ENCODE data around the gene ANO9. TPM values are rescaled to one million over a fixed set of nuclear protein-coding genes. Genes with fewer than 3 reads are reported as not detected.

ANO9 gene
- total RNA-seq, 2 donors from 2014 or later = 121 to 129 TPM

GRCh38 chr11:400241-400689 is 41.5 kb downstream of the ANO9 start:
- Histone ChIP-seq H3K4me1 (no peaks in the 10 kb centered on the region), H3K36me3 (no peaks in the 10 kb centered on the region), H3K27ac (no peak overlapping the region), H3K27me3 (no peaks in the 10 kb centered on the region), H3K9me3 (no peaks in the 10 kb centered on the region), H3K4me3 (no peak overlapping the region), H3K9ac (ENCODE audit: low read depth in 2 of 2, low read length in 2 of 2) (no peak overlapping the region)
- TF ChIP-seq, protein P1, sequence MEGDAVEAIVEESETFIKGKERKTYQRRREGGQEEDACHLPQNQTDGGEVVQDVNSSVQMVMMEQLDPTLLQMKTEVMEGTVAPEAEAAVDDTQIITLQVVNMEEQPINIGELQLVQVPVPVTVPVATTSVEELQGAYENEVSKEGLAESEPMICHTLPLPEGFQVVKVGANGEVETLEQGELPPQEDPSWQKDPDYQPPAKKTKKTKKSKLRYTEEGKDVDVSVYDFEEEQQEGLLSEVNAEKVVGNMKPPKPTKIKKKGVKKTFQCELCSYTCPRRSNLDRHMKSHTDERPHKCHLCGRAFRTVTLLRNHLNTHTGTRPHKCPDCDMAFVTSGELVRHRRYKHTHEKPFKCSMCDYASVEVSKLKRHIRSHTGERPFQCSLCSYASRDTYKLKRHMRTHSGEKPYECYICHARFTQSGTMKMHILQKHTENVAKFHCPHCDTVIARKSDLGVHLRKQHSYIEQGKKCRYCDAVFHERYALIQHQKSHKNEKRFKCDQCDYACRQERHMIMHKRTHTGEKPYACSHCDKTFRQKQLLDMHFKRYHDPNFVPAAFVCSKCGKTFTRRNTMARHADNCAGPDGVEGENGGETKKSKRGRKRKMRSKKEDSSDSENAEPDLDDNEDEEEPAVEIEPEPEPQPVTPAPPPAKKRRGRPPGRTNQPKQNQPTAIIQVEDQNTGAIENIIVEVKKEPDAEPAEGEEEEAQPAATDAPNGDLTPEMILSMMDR (IDR thresholded peaks at IDR 0.05) = no peak
- DNase-seq = no peak
- intact Hi-C loops (cut with DNase I) = no loop called here

DNA sequence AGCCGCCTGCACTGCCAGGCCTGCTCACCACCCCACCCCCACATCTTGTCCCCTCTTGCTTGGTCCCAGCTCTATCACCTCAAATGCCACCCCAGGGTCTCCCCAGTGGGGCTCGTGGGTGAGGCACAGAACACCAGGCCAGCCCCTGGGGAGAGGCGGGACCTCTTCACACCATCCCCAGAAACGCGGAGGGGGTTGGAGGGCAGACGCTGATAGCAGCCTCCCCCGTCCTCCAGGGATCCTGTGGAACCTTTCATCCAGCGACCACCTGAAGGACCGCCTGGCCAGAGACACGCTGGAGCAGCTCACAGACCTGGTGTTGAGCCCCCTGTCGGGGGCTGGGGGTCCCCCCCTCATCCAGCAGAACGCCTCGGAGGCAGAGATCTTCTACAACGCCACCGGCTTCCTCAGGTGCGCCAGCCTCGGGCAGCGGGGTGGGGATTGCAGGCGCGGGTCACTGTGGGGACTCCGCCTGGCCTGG is 42.0 kb downstream of the ANO9 start:
- intact Hi-C loops (cut with DNase I) = no loop called here
- Histone ChIP-seq H3K9me3 (no peaks in the 10 kb centered on the region), H3K4me1 (no peaks in the 10 kb centered on the region), H3K27ac (no peak overlapping the region), H3K4me3 (no peak overlapping the region), H3K9ac (ENCODE audit: low read depth in 2 of 2, low read length in 2 of 2) (no peak overlapping the region), H3K36me3 (no peaks in the 10 kb centered on the region), H3K27me3 (no peaks in the 10 kb centered on the region)
- DNase-seq = no peak
- TF ChIP-seq, protein P1 (IDR thresholded peaks at IDR 0.05) = no peak

GRCh38 chr11:398826-399225 is 43.0 kb downstream of the ANO9 start:
- Histone ChIP-seq H3K9ac (ENCODE audit: low read depth in 2 of 2, low read length in 2 of 2) (no peak overlapping the region), H3K4me3 (no peak overlapping the region), H3K27ac (no peak overlapping the region), H3K27me3 (no peaks in the 10 kb centered on the region), H3K4me1 (no peaks in the 10 kb centered on the region), H3K9me3 (no peaks in the 10 kb centered on the region), H3K36me3 (no peaks in the 10 kb centered on the region)
- no peak for DNase-seq
- intact Hi-C loops (cut with DNase I) = no loop called here
- TF ChIP-seq, protein P1 (IDR thresholded peaks at IDR 0.05) = no peak

DNA sequence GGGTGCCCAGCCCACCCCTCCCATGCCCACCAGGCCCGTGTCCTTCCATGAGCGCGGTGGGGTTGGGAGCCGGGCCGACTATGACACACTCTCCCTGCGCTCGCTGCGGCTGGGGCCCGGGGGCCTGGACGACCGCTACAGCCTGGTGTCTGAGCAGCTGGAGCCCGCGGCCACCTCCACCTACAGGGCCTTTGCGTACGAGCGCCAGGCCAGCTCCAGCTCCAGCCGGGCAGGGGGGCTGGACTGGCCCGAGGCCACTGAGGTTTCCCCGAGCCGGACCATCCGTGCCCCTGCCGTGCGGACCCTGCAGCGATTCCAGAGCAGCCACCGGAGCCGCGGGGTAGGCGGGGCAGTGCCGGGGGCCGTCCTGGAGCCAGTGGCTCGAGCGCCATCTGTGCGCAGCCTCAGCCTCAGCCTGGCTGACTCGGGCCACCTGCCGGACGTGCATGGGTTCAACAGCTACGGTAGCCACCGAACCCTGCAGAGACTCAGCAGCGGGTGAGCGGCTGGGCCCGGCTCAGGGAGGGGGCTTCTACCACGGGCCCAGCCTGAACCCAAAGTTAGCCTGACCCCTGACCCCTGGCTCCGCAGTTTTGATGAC is 44.8 kb downstream of the ANO9 start:
- Histone ChIP-seq H3K27me3 (no peaks in the 10 kb centered on the region), H3K9me3 (no peaks in the 10 kb centered on the region), H3K4me1 (no peaks in the 10 kb centered on the region), H3K36me3 (no peaks in the 10 kb centered on the region), H3K9ac (ENCODE audit: low read depth in 2 of 2, low read length in 2 of 2) (peak overlapping the region in 1 of 2 donors; percentile 24), H3K4me3 (peak overlapping the region; percentile 22), H3K27ac (no peak overlapping the region)
- intact Hi-C loops (cut with DNase I) = no loop called here
- DNase-seq = peak; percentile 42
- TF ChIP-seq, protein P1 (IDR thresholded peaks at IDR 0.05) = no peak

DNA sequence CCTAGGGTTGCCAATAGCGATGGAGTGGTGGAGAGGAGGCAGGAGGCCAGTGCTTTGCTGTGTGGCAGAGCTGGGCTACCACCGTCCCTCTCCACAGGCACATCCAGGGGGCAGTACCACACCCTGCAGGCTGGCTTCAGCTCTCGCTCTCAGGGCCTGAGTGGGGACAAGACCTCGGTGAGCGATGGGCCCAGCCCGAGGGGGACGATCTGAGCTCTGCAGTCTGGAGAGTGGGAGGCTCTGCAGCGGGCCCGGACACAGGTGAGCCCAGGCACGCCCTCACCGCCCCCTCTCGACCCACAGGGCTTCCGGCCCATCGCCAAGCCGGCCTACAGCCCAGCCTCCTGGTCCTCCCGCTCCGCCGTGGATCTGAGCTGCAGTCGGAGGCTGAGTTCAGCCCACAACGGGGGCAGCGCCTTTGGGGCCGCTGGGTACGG is 45.3 kb downstream of the ANO9 start:
- Histone ChIP-seq H3K4me1 (no peaks in the 10 kb centered on the region), H3K27me3 (no peaks in the 10 kb centered on the region), H3K9ac (ENCODE audit: low read depth in 2 of 2, low read length in 2 of 2) (peak overlapping the region in 1 of 2 donors; percentile 24), H3K9me3 (no peaks in the 10 kb centered on the region), H3K4me3 (peak overlapping the region; percentile 22), H3K27ac (no peak overlapping the region), H3K36me3 (no peaks in the 10 kb centered on the region)
- TF ChIP-seq, protein P1 (IDR thresholded peaks at IDR 0.05) = no peak
- intact Hi-C loops (cut with DNase I) = no loop called here
- DNase-seq = peak; percentile 23

Measured in colonic mucosa (tissue), 4 donors.